PC-9 (cell line): ENCODE results near the gene MAPKBP1. TPM values are rescaled to one million over a fixed set of nuclear protein-coding genes. Genes with fewer than 3 reads are reported as not detected.

Experiments
- BruUV-seq: library from RNA; stranded (reverse); fragments of 400-500 nt; replicated peaks from 2 replicates; lab custom pipeline; 2021; lab: Mats Ljungman, UMichigan
- CTCF ChIA-PET: fragments of 300-600 bp; sonication (Branson Sonifier 250); formaldehyde crosslinking; loops from one replicate; lab custom pipeline; 2022; ENCODE audit warnings: antibody characterized with exemption; lab: Charles Lee
- POLR2A ChIA-PET: fragments of 300-600 bp; sonication (Branson Sonifier 250); formaldehyde crosslinking; loops from one replicate; lab custom pipeline; 2022; ENCODE audit warnings: antibody characterized with exemption; ENCODE audit not compliant: unreplicated experiment; lab: Charles Lee
- DNase-seq, 2 experiments: peaks; one replicate each; pipeline versions ENCODE4 v3.0.0 to v3.0.0-alpha.2; 2015 to 2022; ENCODE audit warnings: mixed read lengths in 1 of 2
- H2AFZ ChIP-seq: fragments of 200-600 bp; sonication (generic); 2 replicates; pipeline ENCODE4 v1.8.1; 2017; ENCODE audit warnings: antibody characterized with exemption
- H3F3A ChIP-seq: fragments of 200-600 bp; sonication (generic); 2 replicates; pipeline ENCODE4 v1.8.1; 2017; ENCODE audit warnings: antibody characterized with exemption, mild to moderate bottlenecking, low read depth; ENCODE audit not compliant: insufficient read depth
- H3K27ac ChIP-seq: fragments of 200-600 bp; sonication (generic); 2 replicates; pipeline ENCODE4 v1.6.1; 2016; ENCODE audit warnings: mixed run types
- H3K27me3 ChIP-seq: fragments of 200-600 bp; sonication (generic); 2 replicates; pipeline ENCODE4 v1.6.1; 2016; ENCODE audit warnings: low read depth, mixed run types; ENCODE audit not compliant: insufficient read depth
- H3K36me3 ChIP-seq: fragments of 200-600 bp; sonication (generic); 2 replicates; pipeline ENCODE4 v1.6.1; 2016; ENCODE audit warnings: low read depth, mixed run types
- H3K4me1 ChIP-seq: fragments of 200-600 bp; sonication (generic); replicated peaks from 2 replicates; pipeline ENCODE4 v1.6.1; 2016; ENCODE audit warnings: mixed run types; ENCODE audit not compliant: insufficient read depth
- H3K4me2 ChIP-seq: fragments of 200-600 bp; sonication (generic); 2 replicates; pipeline ENCODE4 v1.6.1; 2017; ENCODE audit warnings: mixed run types
- H3K4me3 ChIP-seq: fragments of 200-600 bp; sonication (generic); 2 replicates; pipeline ENCODE4 v1.6.1; 2016; ENCODE audit warnings: mixed run types
- H3K79me2 ChIP-seq: fragments of 200-600 bp; sonication (generic); 2 replicates; pipeline ENCODE4 v1.6.1; 2017; ENCODE audit warnings: low read depth, mixed run types
- H3K9me2 ChIP-seq: fragments of 200-600 bp; sonication (generic); 2 replicates; pipeline ENCODE4 v1.8.1; 2017; ENCODE audit warnings: mild to moderate bottlenecking; ENCODE audit not compliant: insufficient read depth
- H3K9me3 ChIP-seq: fragments of 200-600 bp; sonication (generic); 2 replicates; pipeline ENCODE4 v1.8.1; 2016; ENCODE audit warnings: low read depth; ENCODE audit not compliant: insufficient read depth
- H4K20me1 ChIP-seq: fragments of 200-600 bp; sonication (generic); 2 replicates; pipeline ENCODE4 v1.8.1; 2017; ENCODE audit not compliant: insufficient read depth
- EZH2 ChIP-seq: fragments of 200-600 bp; sonication (generic); IDR thresholded peaks from 2 replicates; pipeline ENCODE4 v1.8.0; 2017; ENCODE audit warnings: antibody characterized with exemption, low read depth
- intact Hi-C: fragments of 100-400 bp; cut with micrococcal nuclease; formaldehyde crosslinking; loops from one replicate; pipeline ENCODE4 v1.10.0; 2022; ENCODE audit not compliant: unreplicated experiment
- total RNA-seq: library from RNA; stranded (reverse); gene quantifications from 2 replicates; pipeline ENCODE4 v1.2.3, GENCODE V29; 2021
- TF ChIP-seq, protein P1 (sequence below): fragments of 200-600 bp; sonication (generic); conservative IDR thresholded peaks from 2 replicates; pipeline ENCODE4 v1.6.1; 2017; ENCODE audit warnings: mixed run types, antibody characterized with exemption, mild to moderate bottlenecking, moderate library complexity

MAPKBP1 gene
- total RNA-seq, 1 experiment from 2014 or later: 22.9 TPM

DNA sequence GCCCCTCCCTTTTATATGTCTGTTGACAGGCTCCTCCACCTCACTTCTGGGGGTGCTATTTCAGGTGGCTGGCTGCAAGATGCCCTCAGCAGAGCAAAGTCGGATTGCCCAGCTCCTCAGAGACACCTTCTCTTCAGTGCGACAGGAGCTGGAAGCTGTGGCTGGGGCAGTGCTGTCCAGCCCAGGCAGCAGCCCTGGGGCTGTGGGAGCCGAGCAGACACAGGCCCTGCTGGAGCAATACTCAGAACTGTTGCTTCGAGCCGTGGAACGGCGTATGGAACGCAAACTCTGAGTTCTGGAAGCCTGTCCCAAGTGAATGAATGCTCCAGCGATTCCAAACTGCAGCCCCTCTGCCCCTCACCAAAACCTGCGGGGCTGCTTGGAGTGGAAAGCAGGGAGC lies 50.9 kb downstream of the MAPKBP1 start:
- TF ChIP-seq EZH2: no peak
- TF ChIP-seq, protein P1, sequence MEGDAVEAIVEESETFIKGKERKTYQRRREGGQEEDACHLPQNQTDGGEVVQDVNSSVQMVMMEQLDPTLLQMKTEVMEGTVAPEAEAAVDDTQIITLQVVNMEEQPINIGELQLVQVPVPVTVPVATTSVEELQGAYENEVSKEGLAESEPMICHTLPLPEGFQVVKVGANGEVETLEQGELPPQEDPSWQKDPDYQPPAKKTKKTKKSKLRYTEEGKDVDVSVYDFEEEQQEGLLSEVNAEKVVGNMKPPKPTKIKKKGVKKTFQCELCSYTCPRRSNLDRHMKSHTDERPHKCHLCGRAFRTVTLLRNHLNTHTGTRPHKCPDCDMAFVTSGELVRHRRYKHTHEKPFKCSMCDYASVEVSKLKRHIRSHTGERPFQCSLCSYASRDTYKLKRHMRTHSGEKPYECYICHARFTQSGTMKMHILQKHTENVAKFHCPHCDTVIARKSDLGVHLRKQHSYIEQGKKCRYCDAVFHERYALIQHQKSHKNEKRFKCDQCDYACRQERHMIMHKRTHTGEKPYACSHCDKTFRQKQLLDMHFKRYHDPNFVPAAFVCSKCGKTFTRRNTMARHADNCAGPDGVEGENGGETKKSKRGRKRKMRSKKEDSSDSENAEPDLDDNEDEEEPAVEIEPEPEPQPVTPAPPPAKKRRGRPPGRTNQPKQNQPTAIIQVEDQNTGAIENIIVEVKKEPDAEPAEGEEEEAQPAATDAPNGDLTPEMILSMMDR: no peak
- no peak for DNase-seq
- Histone ChIP-seq H3K9me3 (no peaks in the 10 kb centered on the region), H3K27ac (no peak overlapping the region), H3F3A (no peaks in the 10 kb centered on the region), H3K4me1 (0 out of 2 replicates have a peak, but pooled peaks cover 6% of the 10 kb centered on the region), H4K20me1 (no peaks in the 10 kb centered on the region), H3K4me2 (no peak overlapping the region), H3K27me3 (no peaks in the 10 kb centered on the region), H3K9me2 (no peaks in the 10 kb centered on the region), H3K79me2 (no peaks in the 10 kb centered on the region), H2AFZ (no peak overlapping the region), H3K36me3 (no peaks in the 10 kb centered on the region), H3K4me3 (no peak overlapping the region)
- BruUV-seq: no TSS peak
- ChIA-PET POLR2A (interaction anchor here (0.6 to 0.9 kb wide), 2 partner anchors 189 to 1066 kb away, joined by 8 read pairs; no protein-coding TSS in a partner anchor), CTCF (no interaction called here)
- intact Hi-C loops: no loop called here

DNA sequence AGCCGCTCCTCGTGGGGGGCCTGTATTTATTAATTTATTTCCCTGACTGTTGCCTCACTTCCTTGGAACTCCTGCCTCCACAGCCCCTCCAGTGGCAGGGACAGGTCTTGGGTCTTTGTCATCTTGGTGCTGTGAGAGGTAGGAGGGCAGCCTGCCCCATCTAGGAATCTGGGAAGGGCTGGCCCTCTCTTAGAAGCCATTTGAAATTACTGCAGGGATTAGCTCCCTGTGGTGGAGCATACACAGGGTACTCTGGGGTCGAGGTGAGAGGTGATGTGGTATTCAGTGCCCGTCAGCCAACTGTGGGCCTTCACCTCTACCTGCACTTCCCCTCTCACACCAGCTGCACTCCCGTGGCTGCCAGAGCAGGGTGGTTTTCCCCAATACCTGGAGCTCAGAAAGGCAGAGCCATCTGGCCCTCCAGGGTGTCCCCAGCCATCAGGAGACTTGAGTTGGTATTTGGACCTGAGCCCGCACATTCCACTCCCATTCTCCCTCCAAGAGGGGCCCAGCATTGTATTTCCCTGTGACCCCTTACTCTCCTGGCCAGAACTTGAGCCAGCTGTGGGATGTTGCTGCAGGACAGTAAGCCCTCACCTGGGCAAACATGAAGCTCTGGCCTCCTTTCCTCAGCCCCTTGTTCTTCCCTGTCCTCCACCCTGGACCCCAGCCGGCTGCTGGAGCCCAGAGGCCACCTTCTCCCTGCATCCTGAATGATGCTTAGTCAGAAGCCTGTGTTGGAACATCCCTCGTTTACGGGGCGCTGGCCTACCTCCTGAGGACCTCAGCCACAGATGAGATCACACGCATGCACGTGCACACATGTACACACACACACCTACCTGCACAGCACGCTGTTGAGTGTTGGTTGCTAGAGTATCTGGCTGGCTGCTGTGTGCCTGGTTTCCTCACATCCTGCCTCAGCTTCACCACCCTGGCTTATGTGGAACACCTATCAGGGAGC lies 51.6 kb downstream of the MAPKBP1 start:
- POLR2A ChIA-PET: interaction anchor here (0.6 kb wide), 1 partner anchor 1065 kb away, joined by 8 read pairs; no protein-coding TSS in a partner anchor
- intact Hi-C loops: loop anchor here (2.0 kb wide), 1 partner anchor 147 kb away; the partner anchor contains the start of gene EHD4
- Histone ChIP-seq H3K36me3 (no peaks in the 10 kb centered on the region), H3K4me1 (0 out of 2 replicates have a peak, but pooled peaks cover 6% of the 10 kb centered on the region), H2AFZ (no peak overlapping the region), H3K9me3 (no peaks in the 10 kb centered on the region), H3K27me3 (no peaks in the 10 kb centered on the region), H3K79me2 (no peaks in the 10 kb centered on the region), H3F3A (no peaks in the 10 kb centered on the region), H3K4me2 (no peak overlapping the region), H4K20me1 (no peaks in the 10 kb centered on the region), H3K27ac (no peak overlapping the region), H3K4me3 (no peak overlapping the region), H3K9me2 (no peaks in the 10 kb centered on the region)
- DNase-seq: no peak
- BruUV-seq: no TSS peak
- CTCF ChIA-PET: interaction anchor here (0.6 kb wide), 1 partner anchor 269 kb away, joined by 6 read pairs; no protein-coding TSS in a partner anchor
- TF ChIP-seq, protein P1: no peak
- TF ChIP-seq EZH2: no peak

DNA sequence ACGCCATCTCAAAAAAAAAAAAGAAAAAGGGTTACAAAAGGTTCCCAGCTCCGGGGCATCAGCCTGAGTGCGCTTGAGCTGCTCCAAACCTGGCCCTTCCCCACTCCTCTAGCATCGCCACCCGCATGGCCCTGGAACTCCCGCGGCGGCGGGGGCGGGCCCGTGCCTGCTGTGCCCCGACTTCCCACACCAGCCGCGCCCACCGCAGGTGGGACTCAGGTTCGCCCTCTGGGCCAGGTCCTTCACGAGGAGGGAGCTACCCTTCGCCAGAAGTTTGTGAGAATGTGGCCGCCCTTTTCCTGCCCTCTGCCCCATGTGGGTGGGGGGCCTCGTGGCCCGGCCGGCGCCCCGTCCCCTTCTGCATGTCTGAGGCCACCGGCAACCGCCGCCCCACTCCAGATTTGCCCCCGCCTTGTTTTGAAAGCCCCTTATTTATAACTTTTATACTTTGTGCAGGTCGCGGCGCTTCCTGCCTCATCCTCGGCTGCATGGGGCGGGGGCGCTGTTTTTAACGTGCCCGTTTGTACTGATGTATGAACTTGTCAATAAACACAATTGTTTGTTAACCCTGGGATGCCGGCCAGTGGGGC lies 53.1 kb downstream of the MAPKBP1 start:
- H3F3A ChIP-seq: peaks cover 2% of the 10 kb centered on the region; the same call in 1 of the 2 replicates
- peak; percentile 35 for DNase-seq
- peak overlapping the region; percentile 62 for H3K4me3 ChIP-seq
- no peaks in the 10 kb centered on the region for H3K9me2 ChIP-seq
- peaks cover 9% of the 10 kb centered on the region for H3K4me1 ChIP-seq
- ChIA-PET CTCF (interaction anchor here (0.7 to 1.7 kb wide), 2 partner anchors 54 to 241 kb away, joined by 4 to 5 read pairs; no protein-coding TSS in a partner anchor), POLR2A (interaction anchor here (0.6 kb wide), 2 partner anchors 22 to 53 kb away, joined by 7 to 10 read pairs; partner anchors contain the start of gene MAPKBP1)
- H3K27me3 ChIP-seq: no peaks in the 10 kb centered on the region
- no peaks in the 10 kb centered on the region for H3K36me3 ChIP-seq
- H3K9me3 ChIP-seq: no peaks in the 10 kb centered on the region
- H2AFZ ChIP-seq: peak overlapping the region; percentile 77
- intact Hi-C loops: loop anchor here (2.0 kb wide), 1 partner anchor 145 kb away; the partner anchor contains the start of gene EHD4
- peak overlapping the region; percentile 95 for H3K4me2 ChIP-seq
- no peaks in the 10 kb centered on the region for H4K20me1 ChIP-seq
- TF ChIP-seq, protein P1: no peak
- no peak for TF ChIP-seq EZH2
- no peak overlapping the region for H3K27ac ChIP-seq
- H3K79me2 ChIP-seq: no peaks in the 10 kb centered on the region
- no TSS peak for BruUV-seq
